Measurements from ENCODE around the gene HGS.

DNA sequence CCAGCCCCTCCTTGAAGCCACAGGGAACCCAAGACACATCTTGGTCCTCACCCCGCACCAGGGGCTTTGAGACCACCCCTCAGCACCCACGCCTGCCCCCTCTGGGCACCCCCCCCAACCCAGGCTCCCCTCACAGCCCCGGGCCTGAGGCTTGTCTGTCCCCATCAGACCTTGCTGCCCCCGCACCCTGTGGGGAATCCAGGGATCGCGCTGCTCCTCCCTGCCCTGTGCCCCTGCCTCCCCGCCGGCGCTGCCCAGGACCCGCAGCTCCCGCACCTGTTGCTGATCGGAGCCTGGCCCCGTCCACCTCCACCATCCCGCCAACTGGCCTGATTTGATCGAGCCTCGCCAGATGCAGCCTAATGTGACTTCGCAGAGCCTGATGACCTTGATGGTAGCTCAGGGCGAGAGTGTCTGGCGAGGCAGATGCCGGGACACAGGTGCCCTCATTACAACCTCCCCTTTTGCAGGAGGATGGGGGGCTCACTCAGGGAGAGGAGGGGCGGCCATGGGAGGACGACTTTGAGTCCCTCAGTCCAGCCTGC lies 57.3 kb downstream of the HGS start:
- TF ChIP-seq, protein P1, sequence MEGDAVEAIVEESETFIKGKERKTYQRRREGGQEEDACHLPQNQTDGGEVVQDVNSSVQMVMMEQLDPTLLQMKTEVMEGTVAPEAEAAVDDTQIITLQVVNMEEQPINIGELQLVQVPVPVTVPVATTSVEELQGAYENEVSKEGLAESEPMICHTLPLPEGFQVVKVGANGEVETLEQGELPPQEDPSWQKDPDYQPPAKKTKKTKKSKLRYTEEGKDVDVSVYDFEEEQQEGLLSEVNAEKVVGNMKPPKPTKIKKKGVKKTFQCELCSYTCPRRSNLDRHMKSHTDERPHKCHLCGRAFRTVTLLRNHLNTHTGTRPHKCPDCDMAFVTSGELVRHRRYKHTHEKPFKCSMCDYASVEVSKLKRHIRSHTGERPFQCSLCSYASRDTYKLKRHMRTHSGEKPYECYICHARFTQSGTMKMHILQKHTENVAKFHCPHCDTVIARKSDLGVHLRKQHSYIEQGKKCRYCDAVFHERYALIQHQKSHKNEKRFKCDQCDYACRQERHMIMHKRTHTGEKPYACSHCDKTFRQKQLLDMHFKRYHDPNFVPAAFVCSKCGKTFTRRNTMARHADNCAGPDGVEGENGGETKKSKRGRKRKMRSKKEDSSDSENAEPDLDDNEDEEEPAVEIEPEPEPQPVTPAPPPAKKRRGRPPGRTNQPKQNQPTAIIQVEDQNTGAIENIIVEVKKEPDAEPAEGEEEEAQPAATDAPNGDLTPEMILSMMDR (IDR thresholded peaks at IDR 0.05): no peak
- no peak for TF ChIP-seq EZH2 (IDR thresholded peaks at IDR 0.05)

Data from neural progenitor cell (in vitro differentiated cells).